Activated B cell treated with CpG ODN at 0.5 μM for 24 hours (primary cell): ENCODE data around the gene BTBD9. TPM values are rescaled to one million over a fixed set of nuclear protein-coding genes. Genes with fewer than 3 reads are reported as not detected.

ENCODE experiments used
- ATAC-seq: fragments of 200-7000 bp; cut with Tn5 transposase; one replicate; pipeline ENCODE4 v1.10.0; 2021; ENCODE audit warnings: low read depth, mild to moderate bottlenecking, moderate library complexity
- CTCF ChIA-PET: fragments of 350-600 bp; sonication (Branson Sonifier 250); formaldehyde crosslinking; loops from one replicate; lab custom pipeline; 2021; ENCODE audit warnings: antibody characterized with exemption; lab: Charles Lee
- POLR2A ChIA-PET: fragments of 350-600 bp; sonication (Branson Sonifier 250); formaldehyde crosslinking; loops from one replicate; lab custom pipeline; 2021; ENCODE audit warnings: antibody characterized with exemption; lab: Charles Lee
- DNase-seq: peaks from one replicate; pipeline ENCODE4 v3.0.0; 2022
- H3K27ac Mint-ChIP-seq: one replicate; pipeline ENCODE4 v1.8.0; 2020; ENCODE audit warnings: mixed read lengths
- H3K27me3 Mint-ChIP-seq: one replicate; pipeline ENCODE4 v1.8.0; 2021; ENCODE audit warnings: mixed read lengths
- H3K36me3 Mint-ChIP-seq: one replicate; pipeline ENCODE4 v1.8.0; 2021; ENCODE audit warnings: low read depth, mixed read lengths
- H3K4me1 Mint-ChIP-seq: one replicate; pipeline ENCODE4 v1.8.0; 2021; ENCODE audit warnings: mixed read lengths
- H3K4me3 Mint-ChIP-seq: one replicate; pipeline ENCODE4 v1.8.0; 2020; ENCODE audit warnings: mild to moderate bottlenecking, mixed read lengths
- H3K9me3 Mint-ChIP-seq: one replicate; pipeline ENCODE4 v1.8.0; 2020; ENCODE audit warnings: mixed read lengths
- CTCF ChIP-seq: fragments of 200-600 bp; IDR thresholded peaks from one replicate; pipeline ENCODE4 v1.8.0; 2022; ENCODE audit warnings: antibody characterized with exemption, mild to moderate bottlenecking
- intact Hi-C: fragments of 100-400 bp; cut with micrococcal nuclease; formaldehyde crosslinking; loops from one replicate; pipeline ENCODE4 v1.15.1; 2024
- total RNA-seq: library from RNA; stranded (reverse); gene quantifications from 2 replicates; pipeline ENCODE4 v1.2.3, GENCODE V29; 2022

Gene BTBD9
- total RNA-seq, 1 donor from 2014 or later, result 25.7 TPM

GRCh38 chr6:38612143-38612965 is 27.4 kb downstream of the BTBD9 start:
- intact Hi-C loops, result no loop called here
- CTCF ChIA-PET, result no interaction called here
- H3K27ac Mint-ChIP-seq, result no peak overlapping the region
- no peak for ATAC-seq
- no peak for DNase-seq
- no peaks in the 10 kb centered on the region for H3K9me3 Mint-ChIP-seq
- H3K4me3 Mint-ChIP-seq, result no peak overlapping the region
- H3K27me3 Mint-ChIP-seq, result no peaks in the 10 kb centered on the region
- peaks cover 19% of the 10 kb centered on the region for H3K4me1 Mint-ChIP-seq
- no peaks in the 10 kb centered on the region for H3K36me3 Mint-ChIP-seq
- POLR2A ChIA-PET, result no interaction called here
- TF ChIP-seq CTCF, result no peak

- Mint-ChIP-seq H3K4me3 (no peak overlapping the region), H3K4me1 (peaks cover 19% of the 10 kb centered on the region), H3K36me3 (peaks cover 7% of the 10 kb centered on the region), H3K27me3 (no peaks in the 10 kb centered on the region), H3K27ac (no peak overlapping the region), H3K9me3 (no peaks in the 10 kb centered on the region)
- DNase-seq, result no peak
- TF ChIP-seq CTCF, result no peak
- CTCF ChIA-PET, result no interaction called here
- POLR2A ChIA-PET, result interaction anchor here (0.6 to 0.7 kb wide), 2 partner anchors 10 to 254 kb away, joined by 5 to 6 read pairs; no protein-coding TSS in a partner anchor
- no peak for ATAC-seq
- intact Hi-C loops, result no loop called here
Measured at GRCh38 chr6:38610050-38610625, 29.6 kb downstream of the BTBD9 start.

- Mint-ChIP-seq H3K27me3 (no peaks in the 10 kb centered on the region), H3K4me3 (no peak overlapping the region), H3K9me3 (no peaks in the 10 kb centered on the region), H3K4me1 (peaks cover 25% of the 10 kb centered on the region), H3K27ac (no peak overlapping the region), H3K36me3 (peaks cover 7% of the 10 kb centered on the region)
- ChIA-PET CTCF (no interaction called here), POLR2A (no interaction called here)
- ATAC-seq (no peak), DNase-seq (no peak)
- no peak for TF ChIP-seq CTCF
- intact Hi-C loops, result no loop called here
Measured at GRCh38 chr6:38604700-38605099, 35.0 kb downstream of the BTBD9 start.

GRCh38 chr6:38603966-38604365 is 35.8 kb downstream of the BTBD9 start:
- TF ChIP-seq CTCF, result no peak
- Mint-ChIP-seq H3K36me3 (peaks cover 7% of the 10 kb centered on the region), H3K4me3 (no peak overlapping the region), H3K9me3 (no peaks in the 10 kb centered on the region), H3K4me1 (peaks cover 21% of the 10 kb centered on the region), H3K27ac (no peak overlapping the region), H3K27me3 (no peaks in the 10 kb centered on the region)
- CTCF ChIA-PET, result no interaction called here
- POLR2A ChIA-PET, result no interaction called here
- intact Hi-C loops, result no loop called here
- no peak for DNase-seq
- ATAC-seq, result no peak

- H3K36me3 Mint-ChIP-seq, result peaks cover 7% of the 10 kb centered on the region
- TF ChIP-seq CTCF, result no peak
- ATAC-seq (no peak), DNase-seq (no peak)
- no peak overlapping the region for H3K27ac Mint-ChIP-seq
- no peaks in the 10 kb centered on the region for H3K9me3 Mint-ChIP-seq
- no peak overlapping the region for H3K4me3 Mint-ChIP-seq
- ChIA-PET POLR2A (no interaction called here), CTCF (no interaction called here)
- intact Hi-C loops, result no loop called here
- H3K27me3 Mint-ChIP-seq, result no peaks in the 10 kb centered on the region
- H3K4me1 Mint-ChIP-seq, result peaks cover 17% of the 10 kb centered on the region
Measured at GRCh38 chr6:38603496-38603895, 36.2 kb downstream of the BTBD9 start.
